HepG2 (cell line): ENCODE results near the gene ANKRD39. TPM values are rescaled to one million over a fixed set of nuclear protein-coding genes. Genes with fewer than 3 reads are reported as not detected.

ENCODE experiments used
- IRX3 ChIP-seq: sonication (generic); formaldehyde crosslinking; IDR thresholded peaks from 2 replicates; pipeline ENCODE4 v1.8.1; 2023; ENCODE audit warnings: mild to moderate bottlenecking, low read depth, missing genetic modification reagents, borderline replicate concordance
- NFE2 ChIP-seq: sonication (generic); formaldehyde crosslinking; IDR thresholded peaks from 2 replicates; pipeline ENCODE4 v1.4.0; 2020; ENCODE audit warnings: missing genetic modification reagents
- NR2F2 ChIP-seq: IDR thresholded peaks from 2 replicates; pipeline ENCODE4 v1.6.1; 2012; ENCODE audit warnings: low read depth, inconsistent platforms, borderline replicate concordance
- PPARG ChIP-seq: conservative IDR thresholded peaks from 2 replicates; pipeline ENCODE4 v1.6.1; 2016; ENCODE audit warnings: missing biosample characterization, missing genetic modification reagents
- RAD51 ChIP-seq: fragments of 450-650 bp; IDR thresholded peaks from 2 replicates; pipeline ENCODE4 v1.6.1; 2016; ENCODE audit warnings: borderline replicate concordance
- SIN3A ChIP-seq: IDR thresholded peaks from 2 replicates; pipeline ENCODE4 v1.6.1; 2011; ENCODE audit warnings: low read depth, mild to moderate bottlenecking, control low read depth, low read length, borderline replicate concordance
- ZKSCAN8 ChIP-seq: IDR thresholded peaks from 2 replicates; pipeline ENCODE4 v1.6.1; 2016; ENCODE audit warnings: borderline replicate concordance, missing genetic modification reagents, missing compliant biosample characterization
- ZNF143 ChIP-seq: sonication (generic); formaldehyde crosslinking; IDR thresholded peaks from 2 replicates; pipeline ENCODE4 v1.4.0; 2020; ENCODE audit warnings: missing genetic modification reagents
- ZNF282 ChIP-seq: fragments of 450-650 bp; IDR thresholded peaks from 2 replicates; pipeline ENCODE4 v1.6.1; 2018; ENCODE audit not compliant: partially characterized antibody
- ZNF329 ChIP-seq: sonication (generic); formaldehyde crosslinking; IDR thresholded peaks from 2 replicates; pipeline ENCODE4 v1.9.0; 2021; ENCODE audit warnings: low read depth, mild to moderate bottlenecking, missing genetic modification reagents
- ZNF510 ChIP-seq: sonication (generic); formaldehyde crosslinking; IDR thresholded peaks from 2 replicates; pipeline ENCODE4 v1.4.0; 2020; ENCODE audit warnings: low read depth, mild to moderate bottlenecking, missing genetic modification reagents
- ZNF619 ChIP-seq: sonication (generic); formaldehyde crosslinking; IDR thresholded peaks from 2 replicates; pipeline ENCODE4 v1.4.0; 2020; ENCODE audit warnings: mild to moderate bottlenecking, missing genetic modification reagents
- ZNF883 ChIP-seq: sonication (generic); formaldehyde crosslinking; IDR thresholded peaks from 2 replicates; pipeline ENCODE4 v1.5.1; 2020; ENCODE audit warnings: mild to moderate bottlenecking, missing genetic modification reagents; ENCODE audit errors: not compliant biosample characterization
- polyA plus RNA-seq, 8 experiments: library from polyadenylated mRNA; depleted of rRNA in 3 of 8; stranded (reverse) in 7 of 8; unstranded in 1 of 8; fragments of >200 nt; fragmentation: Illumina TruSeq in 4 of 8; extraction: Trizol in 4 of 8; gene quantifications; 2 replicates each; pipeline versions ENCODE4 v1.2.1 to v1.2.3, GENCODE V29; 2011 to 2016; ENCODE audit warnings: low read depth in 4 of 8, missing spikeins in 1 of 8, mixed read lengths in 1 of 8; ENCODE audit not compliant: insufficient read depth in 1 of 8
- total RNA-seq, 5 experiments: library from RNA; depleted of rRNA; stranded (reverse); fragments of >200 nt; fragmentation: Illumina TruSeq; extraction: Trizol; gene quantifications; 2 replicates each; pipeline ENCODE4 v1.2.3, GENCODE V29; 2016; ENCODE audit warnings: low read depth in 1 of 5
- TF ChIP-seq, protein P1 (sequence below): sonication (generic); formaldehyde crosslinking; IDR thresholded peaks from 2 replicates; pipeline ENCODE4 v1.4.0; 2020; ENCODE audit warnings: missing genetic modification reagents
- TF ChIP-seq, protein P2 (sequence below): sonication (generic); formaldehyde crosslinking; IDR thresholded peaks from 2 replicates; pipeline ENCODE4 v1.5.1; 2020; ENCODE audit warnings: mild to moderate bottlenecking, moderate library complexity, missing genetic modification reagents
- TF ChIP-seq, protein P3 (sequence below): sonication (generic); formaldehyde crosslinking; IDR thresholded peaks from 2 replicates; pipeline ENCODE4 v1.9.0; 2021; ENCODE audit warnings: mild to moderate bottlenecking, missing genetic modification reagents

The ANKRD39 gene
- total and polyA plus RNA-seq, 2 of the 13 experiments (the other 11 are each of a cell fraction or from before 2014, with no cell fraction given), result 23.2 to 24.8 TPM

DNA sequence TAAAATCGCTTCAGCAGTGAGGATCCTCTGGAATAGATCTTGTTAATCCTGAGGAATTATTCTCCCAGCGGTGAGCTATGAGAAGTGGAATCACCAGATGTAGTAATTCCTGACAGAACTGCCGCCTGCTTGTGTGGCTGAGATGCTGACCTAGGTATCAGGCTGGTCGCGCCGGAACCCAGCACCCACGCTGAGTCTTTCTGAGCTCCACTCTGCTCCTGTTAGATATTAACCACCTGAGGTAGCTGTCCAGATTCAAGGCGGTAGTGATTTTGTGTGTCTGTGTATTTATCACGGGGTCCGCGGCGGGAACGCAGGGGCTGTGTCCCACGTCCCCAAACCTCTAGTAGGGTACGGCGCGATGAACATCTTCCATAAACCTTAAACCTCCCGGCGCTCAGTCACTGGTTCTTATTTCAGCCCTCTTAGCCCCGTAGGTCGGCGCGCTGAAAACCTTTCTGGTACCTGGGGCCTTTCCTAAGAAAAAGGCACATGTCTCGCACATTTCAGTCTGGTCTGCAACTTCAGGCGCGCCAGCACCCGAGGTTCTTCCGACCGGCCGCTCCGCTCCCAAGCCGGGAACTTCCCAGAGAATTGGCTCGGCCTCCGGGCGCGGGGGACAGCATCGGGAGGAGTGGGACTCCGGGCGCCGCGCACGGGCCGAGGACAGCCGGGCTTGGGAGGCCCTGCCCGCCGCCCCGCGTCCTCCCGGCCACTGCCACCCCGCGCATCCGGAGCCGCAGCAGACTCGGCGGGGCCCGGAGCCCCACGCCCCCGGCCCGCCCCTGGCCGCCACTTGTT, 42.3 kb downstream of the ANKRD39 start (continued):
- peak; percentile 38 for TF ChIP-seq ZNF883 (CRISPR knock-in tag)
- TF ChIP-seq NFE2 (CRISPR knock-in tag), result no peak
- no peak for TF ChIP-seq ZNF619
- TF ChIP-seq SIN3A, result peak; percentile 40; the same call in 1 of the 2 replicates
- TF ChIP-seq, protein P1, sequence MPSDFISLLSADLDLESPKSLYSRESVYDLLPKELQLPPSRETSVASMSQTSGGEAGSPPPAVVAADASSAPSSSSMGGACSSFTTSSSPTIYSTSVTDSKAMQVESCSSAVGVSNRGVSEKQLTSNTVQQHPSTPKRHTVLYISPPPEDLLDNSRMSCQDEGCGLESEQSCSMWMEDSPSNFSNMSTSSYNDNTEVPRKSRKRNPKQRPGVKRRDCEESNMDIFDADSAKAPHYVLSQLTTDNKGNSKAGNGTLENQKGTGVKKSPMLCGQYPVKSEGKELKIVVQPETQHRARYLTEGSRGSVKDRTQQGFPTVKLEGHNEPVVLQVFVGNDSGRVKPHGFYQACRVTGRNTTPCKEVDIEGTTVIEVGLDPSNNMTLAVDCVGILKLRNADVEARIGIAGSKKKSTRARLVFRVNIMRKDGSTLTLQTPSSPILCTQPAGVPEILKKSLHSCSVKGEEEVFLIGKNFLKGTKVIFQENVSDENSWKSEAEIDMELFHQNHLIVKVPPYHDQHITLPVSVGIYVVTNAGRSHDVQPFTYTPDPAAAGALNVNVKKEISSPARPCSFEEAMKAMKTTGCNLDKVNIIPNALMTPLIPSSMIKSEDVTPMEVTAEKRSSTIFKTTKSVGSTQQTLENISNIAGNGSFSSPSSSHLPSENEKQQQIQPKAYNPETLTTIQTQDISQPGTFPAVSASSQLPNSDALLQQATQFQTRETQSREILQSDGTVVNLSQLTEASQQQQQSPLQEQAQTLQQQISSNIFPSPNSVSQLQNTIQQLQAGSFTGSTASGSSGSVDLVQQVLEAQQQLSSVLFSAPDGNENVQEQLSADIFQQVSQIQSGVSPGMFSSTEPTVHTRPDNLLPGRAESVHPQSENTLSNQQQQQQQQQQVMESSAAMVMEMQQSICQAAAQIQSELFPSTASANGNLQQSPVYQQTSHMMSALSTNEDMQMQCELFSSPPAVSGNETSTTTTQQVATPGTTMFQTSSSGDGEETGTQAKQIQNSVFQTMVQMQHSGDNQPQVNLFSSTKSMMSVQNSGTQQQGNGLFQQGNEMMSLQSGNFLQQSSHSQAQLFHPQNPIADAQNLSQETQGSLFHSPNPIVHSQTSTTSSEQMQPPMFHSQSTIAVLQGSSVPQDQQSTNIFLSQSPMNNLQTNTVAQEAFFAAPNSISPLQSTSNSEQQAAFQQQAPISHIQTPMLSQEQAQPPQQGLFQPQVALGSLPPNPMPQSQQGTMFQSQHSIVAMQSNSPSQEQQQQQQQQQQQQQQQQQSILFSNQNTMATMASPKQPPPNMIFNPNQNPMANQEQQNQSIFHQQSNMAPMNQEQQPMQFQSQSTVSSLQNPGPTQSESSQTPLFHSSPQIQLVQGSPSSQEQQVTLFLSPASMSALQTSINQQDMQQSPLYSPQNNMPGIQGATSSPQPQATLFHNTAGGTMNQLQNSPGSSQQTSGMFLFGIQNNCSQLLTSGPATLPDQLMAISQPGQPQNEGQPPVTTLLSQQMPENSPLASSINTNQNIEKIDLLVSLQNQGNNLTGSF, result peak; percentile 52; the same call in 1 of the 2 replicates
- TF ChIP-seq ZNF143 (CRISPR knock-in tag), result no peak
- no peak for TF ChIP-seq RAD51
- TF ChIP-seq ZNF329, result no peak; the same call in 1 of the 2 replicates
- no peak; the same call in 1 of the 2 replicates for TF ChIP-seq ZNF510 (CRISPR knock-in tag)
- TF ChIP-seq NR2F2, result no peak
- TF ChIP-seq, protein P2, sequence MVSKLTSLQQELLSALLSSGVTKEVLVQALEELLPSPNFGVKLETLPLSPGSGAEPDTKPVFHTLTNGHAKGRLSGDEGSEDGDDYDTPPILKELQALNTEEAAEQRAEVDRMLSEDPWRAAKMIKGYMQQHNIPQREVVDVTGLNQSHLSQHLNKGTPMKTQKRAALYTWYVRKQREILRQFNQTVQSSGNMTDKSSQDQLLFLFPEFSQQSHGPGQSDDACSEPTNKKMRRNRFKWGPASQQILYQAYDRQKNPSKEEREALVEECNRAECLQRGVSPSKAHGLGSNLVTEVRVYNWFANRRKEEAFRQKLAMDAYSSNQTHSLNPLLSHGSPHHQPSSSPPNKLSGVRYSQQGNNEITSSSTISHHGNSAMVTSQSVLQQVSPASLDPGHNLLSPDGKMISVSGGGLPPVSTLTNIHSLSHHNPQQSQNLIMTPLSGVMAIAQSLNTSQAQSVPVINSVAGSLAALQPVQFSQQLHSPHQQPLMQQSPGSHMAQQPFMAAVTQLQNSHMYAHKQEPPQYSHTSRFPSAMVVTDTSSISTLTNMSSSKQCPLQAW, result peak; percentile 57; the same call in 1 of the 2 replicates
- no peak for TF ChIP-seq ZNF282
- TF ChIP-seq, protein P3, sequence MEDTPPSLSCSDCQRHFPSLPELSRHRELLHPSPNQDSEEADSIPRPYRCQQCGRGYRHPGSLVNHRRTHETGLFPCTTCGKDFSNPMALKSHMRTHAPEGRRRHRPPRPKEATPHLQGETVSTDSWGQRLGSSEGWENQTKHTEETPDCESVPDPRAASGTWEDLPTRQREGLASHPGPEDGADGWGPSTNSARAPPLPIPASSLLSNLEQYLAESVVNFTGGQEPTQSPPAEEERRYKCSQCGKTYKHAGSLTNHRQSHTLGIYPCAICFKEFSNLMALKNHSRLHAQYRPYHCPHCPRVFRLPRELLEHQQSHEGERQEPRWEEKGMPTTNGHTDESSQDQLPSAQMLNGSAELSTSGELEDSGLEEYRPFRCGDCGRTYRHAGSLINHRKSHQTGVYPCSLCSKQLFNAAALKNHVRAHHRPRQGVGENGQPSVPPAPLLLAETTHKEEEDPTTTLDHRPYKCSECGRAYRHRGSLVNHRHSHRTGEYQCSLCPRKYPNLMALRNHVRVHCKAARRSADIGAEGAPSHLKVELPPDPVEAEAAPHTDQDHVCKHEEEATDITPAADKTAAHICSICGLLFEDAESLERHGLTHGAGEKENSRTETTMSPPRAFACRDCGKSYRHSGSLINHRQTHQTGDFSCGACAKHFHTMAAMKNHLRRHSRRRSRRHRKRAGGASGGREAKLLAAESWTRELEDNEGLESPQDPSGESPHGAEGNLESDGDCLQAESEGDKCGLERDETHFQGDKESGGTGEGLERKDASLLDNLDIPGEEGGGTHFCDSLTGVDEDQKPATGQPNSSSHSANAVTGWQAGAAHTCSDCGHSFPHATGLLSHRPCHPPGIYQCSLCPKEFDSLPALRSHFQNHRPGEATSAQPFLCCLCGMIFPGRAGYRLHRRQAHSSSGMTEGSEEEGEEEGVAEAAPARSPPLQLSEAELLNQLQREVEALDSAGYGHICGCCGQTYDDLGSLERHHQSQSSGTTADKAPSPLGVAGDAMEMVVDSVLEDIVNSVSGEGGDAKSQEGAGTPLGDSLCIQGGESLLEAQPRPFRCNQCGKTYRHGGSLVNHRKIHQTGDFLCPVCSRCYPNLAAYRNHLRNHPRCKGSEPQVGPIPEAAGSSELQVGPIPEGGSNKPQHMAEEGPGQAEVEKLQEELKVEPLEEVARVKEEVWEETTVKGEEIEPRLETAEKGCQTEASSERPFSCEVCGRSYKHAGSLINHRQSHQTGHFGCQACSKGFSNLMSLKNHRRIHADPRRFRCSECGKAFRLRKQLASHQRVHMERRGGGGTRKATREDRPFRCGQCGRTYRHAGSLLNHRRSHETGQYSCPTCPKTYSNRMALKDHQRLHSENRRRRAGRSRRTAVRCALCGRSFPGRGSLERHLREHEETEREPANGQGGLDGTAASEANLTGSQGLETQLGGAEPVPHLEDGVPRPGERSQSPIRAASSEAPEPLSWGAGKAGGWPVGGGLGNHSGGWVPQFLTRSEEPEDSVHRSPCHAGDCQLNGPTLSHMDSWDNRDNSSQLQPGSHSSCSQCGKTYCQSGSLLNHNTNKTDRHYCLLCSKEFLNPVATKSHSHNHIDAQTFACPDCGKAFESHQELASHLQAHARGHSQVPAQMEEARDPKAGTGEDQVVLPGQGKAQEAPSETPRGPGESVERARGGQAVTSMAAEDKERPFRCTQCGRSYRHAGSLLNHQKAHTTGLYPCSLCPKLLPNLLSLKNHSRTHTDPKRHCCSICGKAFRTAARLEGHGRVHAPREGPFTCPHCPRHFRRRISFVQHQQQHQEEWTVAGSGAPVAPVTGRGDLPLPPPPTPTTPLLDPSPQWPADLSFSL, result no peak
- no peak for TF ChIP-seq ZKSCAN8
- TF ChIP-seq PPARG (CRISPR knock-in tag), result no peak
- TF ChIP-seq IRX3 (CRISPR knock-in tag), result no peak
